Measurements from ENCODE around the gene SLC25A51.

SLC25A51 gene

DNA sequence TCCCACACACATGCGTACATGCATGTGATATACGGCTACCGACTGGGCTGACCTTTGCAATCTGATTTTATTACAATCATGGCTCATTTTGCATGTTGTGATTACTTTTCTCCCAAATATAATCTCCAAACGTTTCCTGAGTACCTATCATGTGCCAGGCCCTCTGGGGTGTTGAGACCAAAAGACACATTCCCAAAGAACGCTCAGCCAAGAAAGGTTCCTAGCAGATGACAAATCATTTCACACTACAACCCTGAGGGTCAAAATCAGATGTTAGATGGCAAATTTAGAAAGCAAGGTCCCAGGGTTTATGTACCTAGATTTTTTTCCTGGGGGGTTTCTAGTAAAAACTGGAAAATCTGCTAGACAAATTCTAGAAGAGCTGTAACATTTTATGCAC lies 32.4 kb upstream of the SLC25A51 start:
- DNase-seq: no peak

DNA sequence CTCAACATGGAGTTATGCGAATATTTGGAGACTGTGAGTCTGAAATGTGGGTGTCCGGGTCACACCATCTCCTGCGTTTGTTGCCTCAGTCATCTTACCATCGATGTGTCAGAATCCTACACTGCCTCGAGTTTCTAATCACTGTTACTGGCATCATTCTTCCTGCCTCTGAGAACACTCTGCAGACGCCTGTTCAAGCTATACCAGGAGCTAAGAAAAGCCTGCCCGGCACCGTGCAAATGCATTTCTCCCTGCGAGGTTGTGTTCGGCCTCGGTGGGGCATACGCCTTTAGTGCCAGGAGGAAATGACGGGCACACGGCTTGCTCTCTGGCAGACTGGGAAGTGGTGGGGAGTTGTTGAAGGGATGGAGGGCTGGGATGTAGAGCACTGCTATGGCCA lies 31.2 kb upstream of the SLC25A51 start:
- no peak for DNase-seq

DNA sequence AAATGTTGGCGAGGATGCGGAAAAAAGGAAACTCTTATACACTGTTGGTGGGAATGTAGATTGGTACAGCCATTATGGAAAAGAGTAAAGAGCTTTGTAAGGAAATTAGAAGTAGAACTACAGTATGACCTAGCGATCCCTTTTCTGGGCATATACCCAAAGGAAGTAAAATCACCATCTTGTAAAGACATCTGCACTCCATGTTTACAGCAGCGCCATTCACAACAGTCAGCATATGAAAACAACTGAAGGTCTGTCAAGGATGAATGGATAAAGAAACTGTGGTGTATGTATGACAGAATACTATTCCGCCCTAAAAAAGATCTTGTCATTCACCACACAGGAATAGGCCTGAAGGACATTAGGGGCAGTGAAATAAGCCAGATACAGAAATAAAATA lies 27.7 kb upstream of the SLC25A51 start:
- DNase-seq: no peak

DNA sequence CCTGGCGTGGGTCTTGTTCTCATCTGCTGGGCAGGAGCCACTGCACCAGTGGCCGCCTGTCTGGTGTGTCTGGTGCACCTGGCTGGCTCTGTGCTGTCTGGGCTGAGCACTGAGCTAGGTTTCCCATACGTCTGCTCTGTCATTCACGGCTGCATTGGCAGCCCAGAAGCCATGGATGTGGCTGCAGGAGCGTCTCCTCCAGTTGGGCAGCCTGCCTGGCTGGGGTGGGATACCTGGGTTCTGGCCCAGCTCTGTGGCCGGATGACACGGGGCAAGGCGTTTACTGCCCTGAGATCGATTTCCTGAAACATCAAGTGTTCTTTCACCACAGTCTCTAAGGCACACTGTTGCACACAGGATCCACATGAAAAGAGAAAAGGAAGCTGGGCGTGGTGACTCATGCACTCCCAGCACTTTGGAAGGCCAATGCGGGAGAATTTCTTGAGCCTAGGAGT lies 25.5 kb upstream of the SLC25A51 start:
- no peak for DNase-seq

DNA sequence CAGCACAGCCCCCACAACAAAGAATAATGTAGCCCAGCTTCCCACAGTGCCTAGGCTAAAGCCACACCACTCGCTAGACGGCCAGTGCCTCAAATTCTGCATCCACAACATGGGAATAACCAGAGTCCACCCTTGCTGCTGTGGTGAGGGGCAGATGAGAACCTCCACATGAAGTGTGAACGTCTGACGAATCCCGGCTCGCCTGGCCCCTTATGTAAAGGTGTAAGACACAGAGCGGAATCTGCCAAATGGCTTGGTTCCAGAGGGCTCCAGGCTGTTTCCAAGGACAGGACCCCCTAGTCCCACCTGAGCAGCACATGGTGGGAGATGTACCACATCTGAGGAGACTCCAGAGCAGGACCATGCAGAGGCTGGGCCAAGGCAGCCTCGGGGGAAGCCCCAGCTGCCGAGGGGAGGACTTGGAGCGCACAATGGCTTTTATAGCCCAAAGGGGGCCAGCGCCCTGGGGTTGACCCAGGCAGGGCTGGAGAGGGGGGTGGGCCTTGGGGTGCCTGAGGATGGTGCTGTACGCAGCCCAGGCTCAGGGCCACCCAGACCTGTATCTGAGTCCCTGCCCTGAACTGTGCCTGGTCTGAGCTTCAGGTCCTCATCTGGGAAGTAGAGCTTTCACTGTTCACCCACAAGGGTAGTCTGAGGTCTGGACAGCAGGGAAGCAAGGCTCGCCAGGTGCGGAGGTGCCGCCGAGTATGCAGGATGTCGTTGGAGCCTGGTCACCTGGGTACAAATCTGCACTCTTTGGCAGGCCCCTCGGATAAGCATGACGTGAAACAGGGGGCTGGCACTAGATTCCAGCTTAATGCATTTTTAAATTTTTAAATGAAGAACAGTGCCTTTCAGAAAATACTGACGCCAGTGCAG lies 24.9 kb upstream of the SLC25A51 start:
- DNase-seq: no peak

DNA sequence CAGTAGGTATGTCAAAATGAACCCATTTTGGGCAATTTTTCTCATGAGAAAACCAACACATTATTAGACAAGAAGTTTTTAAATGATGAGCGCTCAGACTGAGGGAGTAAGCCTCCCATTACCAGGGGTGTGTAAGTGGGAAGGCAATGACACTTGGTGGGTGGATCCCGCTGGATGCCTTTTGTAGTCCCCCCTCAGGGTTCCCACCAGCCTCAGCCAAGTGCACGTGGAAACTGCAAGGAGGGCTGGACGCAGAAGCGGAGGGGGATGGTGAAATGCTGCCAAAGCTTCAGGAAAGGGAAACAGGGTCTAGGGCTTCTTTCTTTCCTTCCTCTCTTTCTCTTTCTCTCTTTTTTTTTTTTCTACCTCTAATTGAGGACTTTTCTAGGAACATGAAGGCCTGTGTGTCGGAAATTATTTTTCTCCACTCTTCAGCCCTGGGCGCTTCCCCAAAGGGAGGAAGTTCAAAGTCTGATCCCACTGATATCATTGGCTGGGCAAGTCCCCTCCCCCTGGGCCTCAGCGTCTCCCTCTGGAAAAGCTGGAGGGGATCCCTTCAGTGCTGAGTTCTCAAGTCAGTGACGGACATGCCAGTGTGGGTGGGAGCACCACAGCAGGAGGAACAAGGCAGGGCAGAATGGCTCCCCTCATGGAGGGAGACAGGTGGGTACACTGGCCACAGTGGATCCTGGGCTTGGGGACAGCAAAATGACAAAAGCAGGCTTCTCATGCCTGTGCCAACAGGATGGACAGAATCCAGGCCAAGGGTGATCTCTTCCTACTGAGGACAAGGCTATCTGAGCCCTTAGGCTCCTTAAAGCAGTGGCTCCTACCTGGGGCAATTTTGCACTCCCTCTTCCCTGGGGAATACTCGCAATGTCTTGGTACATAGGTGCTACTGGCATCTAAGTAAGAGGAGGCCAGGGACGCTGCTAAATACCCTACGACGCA lies 23.9 kb upstream of the SLC25A51 start:
- DNase-seq: no peak

DNA sequence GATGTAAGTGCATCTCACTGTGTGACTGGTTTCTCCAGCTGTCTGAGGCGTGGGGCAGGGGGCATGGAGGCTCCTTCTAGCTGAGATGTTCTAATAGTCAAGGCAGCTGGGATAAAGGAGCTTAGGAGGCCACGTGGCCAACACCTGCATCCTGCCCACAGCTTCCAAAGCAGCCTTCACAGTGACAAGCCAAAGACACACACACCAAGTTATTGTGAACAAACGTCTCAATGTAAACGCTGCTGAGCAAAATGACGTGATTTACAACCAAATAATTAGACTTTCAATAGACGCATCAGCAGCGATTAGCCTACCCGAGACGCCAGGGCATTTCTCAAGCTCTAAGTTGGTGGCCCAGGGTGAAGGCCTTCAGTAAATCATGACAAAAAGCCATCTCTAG lies 23.2 kb upstream of the SLC25A51 start:
- DNase-seq: no peak

DNA sequence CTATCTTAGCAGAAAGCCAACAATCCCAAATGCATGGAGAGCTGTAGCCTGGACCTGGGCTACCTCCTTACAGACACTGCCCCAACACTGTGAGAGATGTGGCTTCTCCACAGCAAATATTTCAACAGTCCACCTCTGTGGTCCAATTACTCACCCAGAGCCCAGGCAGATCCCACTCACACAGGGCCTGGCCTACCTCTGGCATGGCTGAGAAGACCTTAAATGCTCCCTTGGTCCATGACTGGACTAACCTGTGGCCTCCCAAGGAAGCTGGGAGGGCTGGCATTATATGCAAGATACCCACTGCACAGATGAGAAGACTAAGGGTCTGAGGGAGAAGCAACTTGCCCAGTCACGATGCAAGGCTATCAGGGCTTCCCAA lies 22.8 kb upstream of the SLC25A51 start:
- no peak for DNase-seq

DNA sequence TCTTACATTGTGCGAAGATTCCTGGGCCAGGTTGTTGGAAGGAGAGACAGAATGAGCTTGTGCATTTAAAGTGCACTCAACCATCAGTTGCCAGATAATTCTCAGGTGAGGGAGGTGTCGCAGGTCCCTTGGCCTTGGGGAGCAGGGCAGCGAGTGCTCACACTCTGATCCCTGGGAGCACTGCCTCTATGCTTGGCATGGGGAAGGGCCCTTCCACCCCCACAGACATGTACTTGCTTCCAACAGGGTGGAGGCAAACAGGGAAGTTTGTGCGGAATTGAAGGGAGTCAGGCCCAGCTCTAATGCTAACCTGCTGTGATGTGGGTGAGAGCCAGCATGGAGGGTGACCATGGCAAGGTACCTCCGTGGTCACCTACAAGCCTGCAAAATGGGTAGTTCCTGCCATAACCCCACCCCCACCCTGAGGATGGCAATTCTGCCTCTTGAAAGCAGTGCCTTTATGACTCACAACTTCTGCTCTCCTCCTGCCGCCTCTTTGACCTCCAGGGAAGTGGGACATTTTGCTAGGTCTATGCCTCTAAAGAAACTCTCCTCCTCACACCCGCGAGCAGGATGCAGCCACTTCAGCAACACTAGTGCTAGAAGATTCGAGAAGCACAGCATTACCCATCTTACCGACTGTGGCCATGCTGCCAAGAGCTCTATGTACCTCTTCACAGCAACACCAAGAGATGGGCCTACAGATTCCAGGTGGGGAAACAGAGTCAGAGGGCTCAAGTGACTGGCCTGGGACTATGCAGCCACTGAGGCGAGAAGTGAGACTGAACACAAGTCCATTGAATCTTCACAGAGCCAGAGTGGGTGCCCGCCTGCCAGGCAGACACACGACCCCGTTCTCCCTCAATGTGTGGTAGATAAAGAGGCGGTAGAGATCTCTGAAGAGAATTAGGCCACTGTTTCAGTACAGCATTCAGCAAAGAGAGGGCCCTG lies 22.1 kb upstream of the SLC25A51 start:
- no peak for DNase-seq

DNA sequence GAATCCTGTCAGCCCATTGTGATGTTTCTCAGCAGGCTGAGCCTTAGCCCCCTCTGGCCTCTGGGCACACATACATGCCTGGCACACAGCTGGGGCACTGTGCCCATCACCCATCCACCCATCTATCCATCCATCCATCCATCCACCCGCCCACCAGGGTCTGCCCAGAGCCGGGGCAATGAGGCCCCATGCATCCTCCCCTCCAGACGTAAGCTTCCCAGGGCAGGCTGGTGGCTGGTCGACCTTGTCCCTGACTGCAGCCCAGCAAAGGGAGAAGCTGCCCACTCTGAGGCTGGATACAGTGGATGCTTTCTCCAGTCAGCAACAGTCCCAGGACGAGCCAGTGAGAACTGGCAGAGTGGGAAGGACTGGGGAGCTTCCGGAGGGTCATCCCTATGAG lies 21.1 kb upstream of the SLC25A51 start:
- no peak for DNase-seq

DNA sequence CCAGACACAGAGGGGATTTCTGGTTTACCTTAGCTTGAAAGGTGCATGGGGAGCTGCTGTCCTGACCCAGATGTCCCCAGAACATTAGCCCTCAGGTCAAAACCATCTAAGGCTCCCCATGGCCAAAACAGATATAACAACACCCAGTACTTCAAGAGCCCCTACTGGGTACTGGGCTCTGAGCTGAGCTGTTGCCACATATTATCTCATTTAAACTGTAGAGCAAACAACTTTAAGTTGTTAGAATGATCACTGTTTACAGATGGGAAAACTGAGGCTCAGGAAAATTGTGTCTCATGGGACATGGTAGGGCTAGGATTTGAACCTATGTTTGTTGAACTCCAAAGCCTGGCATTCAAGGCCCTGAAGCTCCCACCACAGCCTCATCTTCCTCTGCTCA lies 20.6 kb upstream of the SLC25A51 start:
- DNase-seq: no peak

DNA sequence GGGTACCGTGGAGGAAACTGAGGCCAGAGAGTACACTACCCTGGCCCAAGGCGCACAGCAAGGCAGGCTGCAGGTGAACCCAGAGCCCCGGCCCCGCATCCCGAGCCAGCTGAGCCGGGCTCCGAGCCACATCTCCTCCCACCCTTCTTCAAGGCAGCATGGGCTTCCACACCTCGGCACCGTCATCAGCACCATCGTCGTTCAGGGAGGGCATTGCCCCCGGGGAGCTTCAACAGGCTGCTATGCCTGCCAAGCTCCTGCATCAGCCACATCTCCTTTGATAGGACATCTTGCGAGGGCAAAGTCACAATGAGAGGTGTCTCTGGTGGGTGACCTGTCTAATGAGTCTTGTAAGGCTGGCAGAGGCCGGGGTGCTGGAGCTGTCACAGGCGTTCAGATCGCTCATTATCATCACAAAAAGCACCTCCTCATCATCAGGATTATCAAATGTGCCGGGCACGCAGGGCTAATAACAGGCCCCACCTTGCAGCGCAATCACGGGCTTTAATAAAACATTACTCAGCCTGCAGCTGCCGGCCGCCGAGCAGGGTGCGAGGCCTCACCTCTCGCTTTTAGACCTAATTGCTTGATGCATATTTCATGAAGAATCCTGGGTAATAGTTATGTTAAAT lies 20.0 kb upstream of the SLC25A51 start:
- DNase-seq: no peak

DNA sequence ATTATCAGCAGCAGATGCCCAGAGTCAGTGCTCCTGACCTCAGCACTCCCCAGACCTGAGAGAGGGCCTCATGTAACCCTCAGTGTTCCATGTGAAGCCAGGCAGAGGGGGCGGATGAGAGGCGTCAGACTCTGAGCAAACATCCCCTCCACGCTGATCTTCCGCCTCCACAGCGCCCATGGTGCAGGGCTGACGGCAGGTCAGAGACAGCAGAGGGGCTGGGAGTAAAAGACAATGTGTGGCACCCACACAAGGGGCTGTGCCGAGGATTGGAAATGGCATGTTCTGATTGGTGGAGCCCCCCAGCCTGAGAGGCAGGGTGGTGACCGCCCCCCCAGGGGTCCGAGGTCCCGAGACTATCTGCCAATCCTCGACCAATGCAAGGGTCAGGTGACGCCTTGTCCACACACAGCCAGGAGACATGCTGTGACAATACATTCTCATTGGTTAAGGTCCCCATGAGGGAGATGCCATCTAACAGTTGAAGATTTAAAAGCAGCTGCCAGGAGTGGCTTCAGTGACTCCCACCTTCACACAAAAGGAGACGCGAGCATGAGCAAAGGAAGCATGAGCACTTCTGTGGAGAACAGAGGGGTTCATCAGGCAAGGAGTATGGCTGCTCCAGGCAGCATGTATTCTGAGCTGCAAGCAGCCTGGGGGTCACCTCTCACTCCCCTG lies 19.3 kb upstream of the SLC25A51 start:
- no peak for DNase-seq

DNA sequence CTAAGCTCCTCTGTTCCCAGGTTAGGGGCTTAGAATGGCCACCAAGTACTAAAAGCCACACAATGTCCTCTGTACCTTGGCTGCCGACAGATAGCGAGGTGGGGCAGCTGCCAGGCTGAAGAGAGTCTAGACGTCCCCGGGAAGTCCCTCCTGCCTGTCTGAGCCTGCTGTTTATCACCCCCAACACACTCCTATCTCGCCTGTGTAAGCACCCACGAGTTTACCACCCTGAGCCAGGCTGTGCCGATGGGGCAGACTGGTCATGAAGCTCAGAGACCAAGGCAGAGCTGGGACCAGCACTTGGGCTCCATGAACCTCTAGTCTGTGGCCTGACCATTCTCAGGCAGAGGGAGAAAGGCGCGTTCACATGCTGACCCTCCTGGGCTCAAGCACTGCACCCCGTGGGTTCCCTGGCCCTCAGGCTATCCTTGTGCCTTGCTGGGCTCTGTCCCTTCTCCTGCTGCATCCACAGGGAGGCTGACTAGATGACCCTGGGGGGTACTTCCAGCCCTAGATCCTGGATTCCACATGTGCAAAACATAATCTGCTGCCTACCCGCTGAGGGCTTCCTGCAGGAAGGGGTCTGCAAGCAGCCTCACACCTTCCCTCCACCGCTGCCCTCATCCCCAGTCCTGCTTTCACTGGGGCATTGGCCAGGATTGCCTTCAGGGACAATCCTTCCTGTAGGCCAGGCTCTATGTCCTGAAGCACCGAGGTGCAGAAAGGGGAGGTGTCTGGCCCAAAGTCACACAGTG lies 18.6 kb upstream of the SLC25A51 start:
- no peak for DNase-seq

DNA sequence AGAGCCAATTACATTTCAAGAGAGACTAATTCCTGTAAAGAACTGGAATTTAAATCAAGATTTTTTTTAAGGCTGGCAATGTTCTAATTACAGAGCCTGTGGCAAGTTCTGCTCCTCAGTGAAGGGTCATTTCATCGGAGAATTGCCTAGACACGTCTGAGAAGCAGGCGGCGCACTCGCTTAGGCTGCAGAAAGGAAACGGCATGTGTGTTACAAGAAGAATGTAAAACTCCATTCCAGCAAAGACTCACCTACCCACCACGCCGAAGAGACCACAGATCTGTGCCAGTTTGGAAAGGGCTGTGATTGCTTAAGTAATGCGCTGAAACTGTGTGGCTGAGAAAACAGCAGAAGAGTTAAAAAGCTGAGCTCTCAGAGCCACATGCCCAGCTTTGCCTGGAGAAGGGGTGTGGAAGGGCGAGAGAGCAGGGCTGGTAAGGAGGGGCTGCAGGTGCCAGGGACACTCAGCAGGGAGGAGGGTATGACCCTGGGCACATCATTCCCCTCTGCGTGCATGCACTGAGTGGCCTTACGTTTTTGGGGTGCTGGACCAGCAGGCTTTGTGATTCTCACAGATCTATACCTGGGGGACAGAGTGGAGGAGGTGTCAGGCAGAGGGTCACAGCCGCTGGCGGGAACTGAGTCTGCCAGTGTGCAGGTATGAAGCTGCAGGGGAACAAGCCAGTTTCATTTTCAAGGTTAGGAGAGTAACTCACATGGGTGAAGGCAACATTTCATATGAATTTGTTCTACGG lies 17.8 kb upstream of the SLC25A51 start:
- DNase-seq: no peak

DNA sequence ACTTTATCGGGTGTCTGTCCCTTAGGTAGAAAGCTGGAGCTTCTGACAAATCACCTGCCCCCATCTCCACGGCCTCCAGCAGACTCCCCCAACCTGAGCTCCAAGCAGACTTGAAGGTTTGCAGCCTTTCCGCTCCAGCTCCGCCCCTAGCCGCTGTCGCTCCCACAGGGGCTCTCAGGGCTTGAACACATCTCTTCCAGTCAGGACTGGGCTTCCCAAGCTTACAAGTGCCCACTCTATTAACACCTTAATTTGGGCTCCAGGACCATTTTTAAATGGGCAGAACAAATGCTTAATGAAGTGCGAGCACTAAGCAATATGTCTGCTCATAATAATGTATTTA lies 17.2 kb upstream of the SLC25A51 start:
- no peak for DNase-seq

DNA sequence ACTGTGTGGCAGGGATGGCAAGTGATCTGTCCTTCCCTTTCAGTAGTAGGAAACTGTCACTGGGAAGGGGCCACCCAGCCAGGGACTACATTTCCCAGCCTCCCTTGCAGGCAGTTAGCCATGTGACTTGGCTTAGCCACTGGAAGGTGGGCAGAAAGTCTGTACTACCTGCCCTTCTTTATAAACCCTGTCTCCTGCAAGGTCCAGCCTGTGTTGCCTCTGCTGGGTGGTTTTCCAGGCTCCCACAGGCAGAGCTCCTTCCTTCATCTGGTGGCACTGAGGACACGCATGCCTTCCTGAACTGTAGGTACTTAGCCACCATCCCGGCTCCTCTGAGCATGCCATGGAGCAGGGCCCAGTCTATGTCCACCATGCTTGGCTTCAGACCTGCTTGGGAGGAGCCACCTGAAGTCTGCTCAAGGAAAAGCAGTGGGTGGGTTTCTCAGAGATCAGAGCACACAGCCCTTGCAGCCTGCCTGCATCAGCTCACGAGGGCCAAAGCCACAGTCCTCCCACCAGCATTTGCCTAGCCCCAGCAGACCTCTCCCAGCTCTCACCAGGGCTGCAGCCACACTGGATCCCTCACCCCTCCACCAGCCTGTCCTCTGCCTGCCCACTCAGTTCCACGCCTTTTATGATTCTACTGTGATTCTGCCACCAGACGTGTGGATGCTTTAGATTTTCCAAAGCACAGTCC lies 16.7 kb upstream of the SLC25A51 start:
- no peak for DNase-seq

DNA sequence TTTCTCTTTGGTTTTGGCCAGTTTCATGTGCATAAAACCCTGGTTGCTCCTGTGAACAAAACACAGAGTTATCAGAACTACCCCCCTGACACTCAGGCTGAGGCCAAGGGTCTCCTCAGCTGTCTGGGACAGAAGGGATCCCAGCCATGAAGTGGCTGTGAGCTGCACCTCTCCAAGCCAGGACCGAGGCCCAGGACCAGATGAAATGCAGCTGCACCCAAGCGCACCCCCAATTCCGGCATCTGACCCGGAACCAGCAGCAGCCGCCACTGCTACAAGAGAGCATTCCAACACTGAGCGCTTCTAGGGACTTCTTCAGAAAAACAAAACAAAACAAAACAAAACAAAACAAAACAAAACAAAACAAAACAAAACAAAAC lies 16.0 kb upstream of the SLC25A51 start:
- no peak for DNase-seq

DNA sequence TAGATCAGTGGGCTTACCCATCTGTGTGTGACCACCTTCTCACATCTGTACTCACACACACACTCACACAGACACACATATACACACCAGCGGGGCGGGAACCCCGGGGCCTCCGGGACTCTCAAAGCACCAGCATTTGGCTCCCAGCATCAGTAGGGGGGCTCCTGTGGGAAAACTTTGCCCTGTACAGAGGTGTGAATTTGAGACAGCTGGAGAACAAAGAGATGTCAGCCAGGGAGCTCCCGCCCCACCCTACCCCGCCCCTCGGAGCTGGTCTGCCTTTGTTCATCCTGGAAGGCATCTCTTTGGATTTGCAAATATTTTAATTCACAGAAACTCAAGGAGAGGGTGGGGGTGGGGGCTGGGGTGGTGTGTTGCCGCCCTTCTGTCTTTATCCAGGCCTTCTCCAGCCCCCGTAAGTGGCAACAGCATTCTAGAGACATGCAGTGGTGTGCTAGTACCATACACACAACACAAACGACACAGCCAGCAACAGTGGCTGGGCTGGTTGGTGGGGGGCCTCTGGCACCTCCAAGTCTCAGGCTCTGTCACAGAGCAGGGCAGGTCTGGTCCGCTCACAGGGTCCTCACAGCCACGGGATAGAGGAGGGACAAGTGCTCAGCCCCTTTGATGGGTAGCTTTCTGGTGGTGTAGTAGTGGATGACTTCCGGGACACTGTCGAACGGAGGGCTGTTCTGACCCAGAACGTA lies 15.5 kb upstream of the SLC25A51 start:
- DNase-seq: no peak
